KMS-11 (cell line): ENCODE measurements around the gene LGALS1.

Source experiments
- H2AFZ ChIP-seq: fragments of 200-600 bp; sonication (generic); 2 replicates; pipeline ENCODE4 v1.6.1; 2016; ENCODE audit warnings: antibody characterized with exemption, mixed run types, low read depth
- H3K27ac ChIP-seq: fragments of 200-600 bp; sonication (generic); 2 replicates; pipeline ENCODE4 v1.6.1; 2016; ENCODE audit warnings: mild to moderate bottlenecking, mixed run types
- H3K27me3 ChIP-seq: fragments of 200-600 bp; sonication (generic); 2 replicates; pipeline ENCODE4 v1.6.1; 2017; ENCODE audit warnings: mild to moderate bottlenecking, low read depth, mixed run types, moderate library complexity; ENCODE audit not compliant: insufficient read depth
- H3K36me3 ChIP-seq: fragments of 200-600 bp; sonication (generic); 2 replicates; pipeline ENCODE4 v1.6.1; 2017; ENCODE audit warnings: mild to moderate bottlenecking, mixed run types; ENCODE audit not compliant: insufficient read depth
- H3K4me1 ChIP-seq: fragments of 200-600 bp; sonication (generic); 2 replicates; pipeline ENCODE4 v1.6.1; 2016; ENCODE audit warnings: mild to moderate bottlenecking, low read depth, mixed run types; ENCODE audit not compliant: poor library complexity, severe bottlenecking
- H3K4me2 ChIP-seq: fragments of 200-600 bp; sonication (generic); 2 replicates; pipeline ENCODE4 v1.7.0; 2016; ENCODE audit warnings: mild to moderate bottlenecking, mixed run types
- H3K4me3 ChIP-seq: fragments of 200-600 bp; sonication (generic); IDR thresholded peaks from 2 replicates; pipeline ENCODE4 v1.6.1; 2017; ENCODE audit warnings: low read depth, low read length, mixed read lengths; ENCODE audit not compliant: insufficient read depth
- H3K79me2 ChIP-seq: fragments of 200-600 bp; sonication (generic); 2 replicates; pipeline ENCODE4 v1.6.1; 2016; ENCODE audit warnings: low read depth, mixed run types; ENCODE audit not compliant: insufficient read depth
- H3K9ac ChIP-seq: fragments of 200-600 bp; sonication (generic); 2 replicates; pipeline ENCODE4 v1.6.1; 2016; ENCODE audit warnings: mild to moderate bottlenecking, mixed run types
- H4K20me1 ChIP-seq: fragments of 200-600 bp; sonication (generic); 2 replicates; pipeline ENCODE4 v1.6.1; 2016; ENCODE audit warnings: mild to moderate bottlenecking, mixed run types; ENCODE audit not compliant: insufficient read depth
- TF ChIP-seq, protein P1 (sequence below): fragments of 200-600 bp; sonication (generic); conservative IDR thresholded peaks from 2 replicates; pipeline ENCODE4 v1.6.1; 2017; ENCODE audit warnings: low read depth, mild to moderate bottlenecking, antibody characterized with exemption, low read length, moderate library complexity, mixed read lengths

The LGALS1 gene

GRCh38 chr22:37640591-37641560, 34.6 kb upstream of the LGALS1 start:
- H3K4me3 ChIP-seq = no peak overlapping the region
- H2AFZ ChIP-seq = no peak overlapping the region
- peaks cover 42% of the 10 kb centered on the region for H3K4me1 ChIP-seq
- H3K27ac ChIP-seq = no peak overlapping the region
- TF ChIP-seq, protein P1, sequence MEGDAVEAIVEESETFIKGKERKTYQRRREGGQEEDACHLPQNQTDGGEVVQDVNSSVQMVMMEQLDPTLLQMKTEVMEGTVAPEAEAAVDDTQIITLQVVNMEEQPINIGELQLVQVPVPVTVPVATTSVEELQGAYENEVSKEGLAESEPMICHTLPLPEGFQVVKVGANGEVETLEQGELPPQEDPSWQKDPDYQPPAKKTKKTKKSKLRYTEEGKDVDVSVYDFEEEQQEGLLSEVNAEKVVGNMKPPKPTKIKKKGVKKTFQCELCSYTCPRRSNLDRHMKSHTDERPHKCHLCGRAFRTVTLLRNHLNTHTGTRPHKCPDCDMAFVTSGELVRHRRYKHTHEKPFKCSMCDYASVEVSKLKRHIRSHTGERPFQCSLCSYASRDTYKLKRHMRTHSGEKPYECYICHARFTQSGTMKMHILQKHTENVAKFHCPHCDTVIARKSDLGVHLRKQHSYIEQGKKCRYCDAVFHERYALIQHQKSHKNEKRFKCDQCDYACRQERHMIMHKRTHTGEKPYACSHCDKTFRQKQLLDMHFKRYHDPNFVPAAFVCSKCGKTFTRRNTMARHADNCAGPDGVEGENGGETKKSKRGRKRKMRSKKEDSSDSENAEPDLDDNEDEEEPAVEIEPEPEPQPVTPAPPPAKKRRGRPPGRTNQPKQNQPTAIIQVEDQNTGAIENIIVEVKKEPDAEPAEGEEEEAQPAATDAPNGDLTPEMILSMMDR = no peak
- no peaks in the 10 kb centered on the region for H4K20me1 ChIP-seq
- no peaks in the 10 kb centered on the region; the same call in 1 of the 2 replicates for H3K79me2 ChIP-seq
- no peaks in the 10 kb centered on the region for H3K36me3 ChIP-seq
- no peaks in the 10 kb centered on the region for H3K27me3 ChIP-seq
- peak overlapping the region; percentile 65; the same call in 1 of the 2 replicates for H3K9ac ChIP-seq
- H3K4me2 ChIP-seq = peak overlapping the region; percentile 49

- Histone ChIP-seq H3K4me2 (no peak overlapping the region), H4K20me1 (no peaks in the 10 kb centered on the region), H3K4me1 (peaks cover 35% of the 10 kb centered on the region), H3K4me3 (no peak overlapping the region), H3K79me2 (no peaks in the 10 kb centered on the region; the same call in 1 of the 2 replicates), H3K9ac (no peak overlapping the region), H3K27me3 (no peaks in the 10 kb centered on the region), H2AFZ (no peak overlapping the region), H3K27ac (no peak overlapping the region), H3K36me3 (no peaks in the 10 kb centered on the region)
- TF ChIP-seq, protein P1 = no peak
Measured at GRCh38 chr22:37641561-37641949, 33.9 kb upstream of the LGALS1 start.

DNA sequence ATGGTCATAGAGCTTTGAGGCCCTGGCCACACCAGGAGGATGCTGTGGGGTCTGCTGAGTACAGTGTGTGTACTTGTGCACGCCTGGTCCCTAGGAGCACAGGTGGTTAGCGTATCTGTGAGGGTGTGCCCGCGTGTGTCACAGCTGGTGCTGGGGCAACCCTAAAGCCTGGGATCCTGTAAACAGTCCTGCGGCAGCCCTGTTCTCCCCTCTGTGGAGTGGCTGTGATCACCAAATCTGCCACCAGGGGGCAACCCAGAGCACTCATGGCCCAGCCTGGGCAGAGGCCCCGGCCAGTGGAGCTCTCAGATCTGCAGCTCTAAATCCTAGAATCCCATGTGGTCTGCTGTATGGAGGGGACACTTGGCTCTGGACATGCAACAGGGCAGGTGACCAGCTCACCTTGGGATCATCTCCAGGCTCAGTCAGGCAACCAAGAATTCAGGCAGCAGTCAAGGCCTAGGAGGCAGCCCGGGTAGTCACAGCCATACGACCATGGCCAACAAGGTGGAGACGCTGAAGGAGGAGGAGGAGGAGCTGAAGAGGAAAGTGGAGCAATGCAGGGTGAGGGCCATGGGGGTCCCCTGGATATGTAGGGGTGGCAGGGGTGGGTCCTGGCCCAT, 32.1 kb upstream of the LGALS1 start:
- no peak overlapping the region for H3K9ac ChIP-seq

GRCh38 chr22:37647317-37647716, 28.1 kb upstream of the LGALS1 start:
- no peak overlapping the region for H3K4me3 ChIP-seq
- no peaks in the 10 kb centered on the region for H3K4me1 ChIP-seq
- no peaks in the 10 kb centered on the region for H4K20me1 ChIP-seq
- no peak overlapping the region for H2AFZ ChIP-seq
- TF ChIP-seq, protein P1 = no peak
- H3K27ac ChIP-seq = no peak overlapping the region
- H3K4me2 ChIP-seq = no peak overlapping the region
- H3K9ac ChIP-seq = no peak overlapping the region
- no peaks in the 10 kb centered on the region for H3K36me3 ChIP-seq
- no peaks in the 10 kb centered on the region for H3K79me2 ChIP-seq
- H3K27me3 ChIP-seq = no peaks in the 10 kb centered on the region

More for the DNA sequence above, 32.1 kb upstream of the LGALS1 start:
- Histone ChIP-seq H3K79me2 (no peaks in the 10 kb centered on the region; the same call in 1 of the 2 replicates), H3K36me3 (no peaks in the 10 kb centered on the region), H2AFZ (no peak overlapping the region), H3K4me1 (peaks cover 17% of the 10 kb centered on the region), H3K27ac (no peak overlapping the region), H4K20me1 (no peaks in the 10 kb centered on the region), H3K4me3 (no peak overlapping the region), H3K27me3 (no peaks in the 10 kb centered on the region), H3K4me2 (no peak overlapping the region)
- TF ChIP-seq, protein P1 = peak; percentile 94
